CD4-positive, alpha-beta memory T cell (primary cell): ENCODE results near the gene NKAIN2. TPM values are rescaled to one million over a fixed set of nuclear protein-coding genes. Genes with fewer than 3 reads are reported as not detected.

ENCODE experiments used
- CTCF ChIA-PET: fragments of 350-600 bp; sonication (Branson Sonifier 250); formaldehyde crosslinking; loops from one replicate; lab custom pipeline; 2021; ENCODE audit warnings: inconsistent platforms; ENCODE audit not compliant: partially characterized antibody; lab: Charles Lee
- POLR2A ChIA-PET: fragments of 350-600 bp; sonication (Branson Sonifier 250); formaldehyde crosslinking; loops from one replicate; lab custom pipeline; 2021; ENCODE audit not compliant: partially characterized antibody; lab: Charles Lee
- DNase-seq, 5 donors: peaks; one replicate each; pipeline versions ENCODE4 v3.0.0 to v3.0.0-alpha.2; 2020 to 2022; ENCODE audit warnings: mixed read lengths in 1 of 5
- H3K27ac ChIP-seq: one replicate; pipeline ENCODE4 v1.7.0; 2013; ENCODE audit warnings: low read depth, low read length
- H3K27me3 ChIP-seq: 2 replicates; pipeline ENCODE4 v1.7.0; 2013; ENCODE audit warnings: mild to moderate bottlenecking, low read length, moderate library complexity; ENCODE audit not compliant: insufficient read depth
- H3K36me3 ChIP-seq: 2 replicates; pipeline ENCODE4 v1.7.0; 2013; ENCODE audit warnings: mild to moderate bottlenecking, low read length, moderate library complexity; ENCODE audit not compliant: insufficient read depth
- H3K4me1 ChIP-seq: 2 replicates; pipeline ENCODE4 v1.7.0; 2013; ENCODE audit warnings: mild to moderate bottlenecking, low read length, moderate library complexity; ENCODE audit not compliant: insufficient read depth
- H3K4me3 ChIP-seq, 2 donors: one replicate each; pipeline ENCODE4 v1.7.0; 2013; ENCODE audit warnings: low read length in 2 of 2, mild to moderate bottlenecking in 1 of 2
- H3K9me3 ChIP-seq, 2 donors: one replicate each; pipeline ENCODE4 v1.7.0; 2013; ENCODE audit warnings: low read length in 2 of 2, control low read depth in 1 of 2; ENCODE audit not compliant: control insufficient read depth in 1 of 2
- H3K27ac Mint-ChIP-seq, 7 donors: one replicate each; pipeline ENCODE4 v1.8.0; 2020 to 2021; ENCODE audit warnings: mixed read lengths in 7 of 7, mild to moderate bottlenecking in 6 of 7, inconsistent platforms in 3 of 7, moderate library complexity in 3 of 7
- H3K27me3 Mint-ChIP-seq, 2 donors: one replicate each; pipeline ENCODE4 v1.8.0; 2020 to 2021; ENCODE audit warnings: mixed read lengths in 2 of 2
- H3K36me3 Mint-ChIP-seq, 2 donors: one replicate each; pipeline ENCODE4 v1.8.0; 2020 to 2021; ENCODE audit warnings: mixed read lengths in 2 of 2, inconsistent platforms in 1 of 2, mild to moderate bottlenecking in 1 of 2
- H3K4me1 Mint-ChIP-seq, 4 donors: one replicate each; pipeline ENCODE4 v1.8.0; 2020 to 2021; ENCODE audit warnings: mixed read lengths in 4 of 4, mild to moderate bottlenecking in 1 of 4
- H3K4me3 Mint-ChIP-seq, 8 donors: one replicate each; pipeline ENCODE4 v1.8.0; 2020 to 2021; ENCODE audit warnings: mixed read lengths in 8 of 8, mild to moderate bottlenecking in 7 of 8, moderate library complexity in 6 of 8, inconsistent platforms in 3 of 8
- H3K9me3 Mint-ChIP-seq, 8 donors: one replicate each; pipeline ENCODE4 v1.8.0; 2020 to 2021; ENCODE audit warnings: mixed read lengths in 8 of 8, mild to moderate bottlenecking in 5 of 8, inconsistent platforms in 3 of 8, moderate library complexity in 1 of 8
- intact Hi-C: fragments of 100-400 bp; cut with micrococcal nuclease; formaldehyde crosslinking; loops from one replicate; pipeline ENCODE4 v1.15.1; 2023
- polyA plus RNA-seq, 2 donors: library from polyadenylated mRNA; unstranded; fragments of 300-500 nt; fragmentation: Illumina TruSeq; gene quantifications; one replicate each; pipeline ENCODE4 v1.2.3, GENCODE V29; 2021
- total RNA-seq, 2 experiments: library from RNA; stranded (reverse); gene quantifications; one replicate each; pipeline ENCODE4 v1.2.3, GENCODE V29; 2021

Gene NKAIN2
- total and polyA plus RNA-seq, 4 experiments from 2014 or later: not detected

GRCh38 chr6:123806561-123806960, 2.9 kb downstream of the NKAIN2 start:
- Histone ChIP-seq H3K27me3 (peaks cover 12% of the 10 kb centered on the region), H3K27ac (no peak overlapping the region), H3K9me3 (no peaks in the 10 kb centered on the region), H3K36me3 (no peaks in the 10 kb centered on the region), H3K4me1 (peaks cover 3% of the 10 kb centered on the region), H3K4me3 (no peak overlapping the region)
- Mint-ChIP-seq H3K4me1 (peaks cover 2 to 15% (median 9%) of the 10 kb centered on the region in 4 donors), H3K9me3 (peaks cover 0 to 1% (median 0%) of the 10 kb centered on the region in 8 donors), H3K36me3 (no peaks in the 10 kb centered on the region), H3K27ac (no peak overlapping the region), H3K4me3 (no peak overlapping the region), H3K27me3 (peaks cover 15 to 24% of the 10 kb centered on the region in 2 donors)
- CTCF ChIA-PET: no interaction called here
- intact Hi-C loops: no loop called here
- POLR2A ChIA-PET: no interaction called here
- no peak for DNase-seq

GRCh38 chr6:123808556-123808955, 4.9 kb downstream of the NKAIN2 start:
- POLR2A ChIA-PET: no interaction called here
- no peaks in the 10 kb centered on the region for H3K36me3 ChIP-seq
- Mint-ChIP-seq H3K27ac (no peak overlapping the region), H3K9me3 (peaks cover 0 to 2% (median 0%) of the 10 kb centered on the region in 8 donors), H3K36me3 (no peaks in the 10 kb centered on the region), H3K4me1 (peaks cover 2 to 8% (median 4%) of the 10 kb centered on the region in 4 donors), H3K4me3 (no peak overlapping the region), H3K27me3 (peaks cover 13 to 16% of the 10 kb centered on the region in 2 donors)
- no peaks in the 10 kb centered on the region for H3K4me1 ChIP-seq
- CTCF ChIA-PET: no interaction called here
- no peak for DNase-seq
- H3K27me3 ChIP-seq: peaks cover 12% of the 10 kb centered on the region
- intact Hi-C loops: no loop called here
- H3K27ac ChIP-seq: no peak overlapping the region
- no peaks in the 10 kb centered on the region for H3K9me3 ChIP-seq
- no peak overlapping the region for H3K4me3 ChIP-seq

- no peaks in the 10 kb centered on the region for H3K4me1 Mint-ChIP-seq
Observed at GRCh38 chr6:123810214-123810613, 6.5 kb downstream of the NKAIN2 start.

GRCh38 chr6:123810948-123811347, 7.3 kb downstream of the NKAIN2 start:
- no peak for DNase-seq
- Histone ChIP-seq H3K27ac (no peak overlapping the region), H3K4me1 (no peaks in the 10 kb centered on the region), H3K27me3 (no peaks in the 10 kb centered on the region), H3K9me3 (no peaks in the 10 kb centered on the region), H3K36me3 (no peaks in the 10 kb centered on the region), H3K4me3 (no peak overlapping the region)
- intact Hi-C loops: no loop called here
- ChIA-PET CTCF (no interaction called here), POLR2A (no interaction called here)
- no peak overlapping the region for H3K27ac Mint-ChIP-seq
- H3K36me3 Mint-ChIP-seq: no peaks in the 10 kb centered on the region
- H3K9me3 Mint-ChIP-seq: peaks cover 0 to 2% (median 0%) of the 10 kb centered on the region in 8 donors
- peaks cover 0 to 3% of the 10 kb centered on the region in 2 donors for H3K27me3 Mint-ChIP-seq
- H3K4me1 Mint-ChIP-seq: no peaks in the 10 kb centered on the region
- no peak overlapping the region for H3K4me3 Mint-ChIP-seq

More at GRCh38 chr6:123810214-123810613, 6.5 kb downstream of the NKAIN2 start:
- Mint-ChIP-seq H3K4me3 (no peak overlapping the region), H3K36me3 (no peaks in the 10 kb centered on the region), H3K27me3 (peaks cover 3% of the 10 kb centered on the region in 2 donors), H3K27ac (no peak overlapping the region), H3K9me3 (peaks cover 0 to 2% (median 0%) of the 10 kb centered on the region in 8 donors)
- CTCF ChIA-PET: no interaction called here
- Histone ChIP-seq H3K27ac (no peak overlapping the region), H3K4me3 (no peak overlapping the region), H3K36me3 (no peaks in the 10 kb centered on the region), H3K27me3 (peaks cover 1% of the 10 kb centered on the region), H3K9me3 (no peaks in the 10 kb centered on the region), H3K4me1 (no peaks in the 10 kb centered on the region)
- DNase-seq: no peak
- intact Hi-C loops: no loop called here
- POLR2A ChIA-PET: no interaction called here

GRCh38 chr6:123811378-123811777, 7.7 kb downstream of the NKAIN2 start:
- Histone ChIP-seq H3K9me3 (no peaks in the 10 kb centered on the region), H3K27me3 (no peaks in the 10 kb centered on the region), H3K27ac (no peak overlapping the region), H3K36me3 (no peaks in the 10 kb centered on the region), H3K4me1 (no peaks in the 10 kb centered on the region), H3K4me3 (no peak overlapping the region)
- no peak overlapping the region for H3K4me3 Mint-ChIP-seq
- POLR2A ChIA-PET: no interaction called here
- H3K36me3 Mint-ChIP-seq: no peaks in the 10 kb centered on the region
- DNase-seq: no peak
- H3K27ac Mint-ChIP-seq: no peak overlapping the region
- H3K27me3 Mint-ChIP-seq: peaks cover 0 to 3% of the 10 kb centered on the region in 2 donors
- CTCF ChIA-PET: no interaction called here
- H3K9me3 Mint-ChIP-seq: peaks cover 0 to 2% (median 0%) of the 10 kb centered on the region in 8 donors
- intact Hi-C loops: no loop called here
- H3K4me1 Mint-ChIP-seq: no peaks in the 10 kb centered on the region

GRCh38 chr6:123812621-123813020, 9.0 kb downstream of the NKAIN2 start:
- ChIA-PET POLR2A (no interaction called here), CTCF (no interaction called here)
- Mint-ChIP-seq H3K27ac (no peak overlapping the region), H3K4me3 (no peak overlapping the region), H3K4me1 (no peaks in the 10 kb centered on the region), H3K27me3 (peaks cover 0 to 3% of the 10 kb centered on the region in 2 donors), H3K36me3 (no peaks in the 10 kb centered on the region), H3K9me3 (peaks cover 0 to 7% (median under 1%) of the 10 kb centered on the region in 8 donors)
- intact Hi-C loops: no loop called here
- no peak for DNase-seq
- Histone ChIP-seq H3K27ac (no peak overlapping the region), H3K36me3 (no peaks in the 10 kb centered on the region), H3K4me3 (no peak overlapping the region), H3K27me3 (no peaks in the 10 kb centered on the region), H3K4me1 (no peaks in the 10 kb centered on the region), H3K9me3 (no peaks in the 10 kb centered on the region)

GRCh38 chr6:123821112-123821511, 17.4 kb downstream of the NKAIN2 start:
- DNase-seq: no peak
- no peaks in the 10 kb centered on the region for H3K9me3 ChIP-seq
- intact Hi-C loops: no loop called here
- Mint-ChIP-seq H3K27ac (no peak overlapping the region), H3K36me3 (no peaks in the 10 kb centered on the region), H3K27me3 (no peaks in the 10 kb centered on the region), H3K4me3 (no peak overlapping the region), H3K4me1 (no peaks in the 10 kb centered on the region), H3K9me3 (peaks cover 0 to 10% (median 3%) of the 10 kb centered on the region in 8 donors)
- H3K27ac ChIP-seq: no peak overlapping the region
- no peaks in the 10 kb centered on the region for H3K27me3 ChIP-seq
- ChIA-PET POLR2A (no interaction called here), CTCF (no interaction called here)
- no peaks in the 10 kb centered on the region for H3K36me3 ChIP-seq
- no peaks in the 10 kb centered on the region for H3K4me1 ChIP-seq
- H3K4me3 ChIP-seq: no peak overlapping the region
